Activated naive CD4-positive, alpha-beta T cell treated with anti-CD3 and anti-CD28 coated beads, Interleukin-2, amount 50 U/mL, for 72 hours (primary cell): Measurements from ENCODE around the gene KDM2A. TPM values are rescaled to one million over a fixed set of nuclear protein-coding genes. Genes with fewer than 3 reads are reported as not detected.

Source experiments
- ATAC-seq, 2 donors: fragments of 150-1000 bp; cut with Tn5 transposase; 2 replicates each; pipeline ENCODE4 v1.10.0; 2021; ENCODE audit warnings: mild to moderate bottlenecking in 2 of 2, moderate library complexity in 2 of 2
- DNase-seq, 2 donors: peaks; one replicate each; pipeline ENCODE4 v3.0.0; 2021 to 2022; ENCODE audit warnings: low spot score in 2 of 2
- H3K27ac Mint-ChIP-seq, 2 donors: one replicate each; pipeline ENCODE4 v1.8.0; 2022; ENCODE audit warnings: mild to moderate bottlenecking in 2 of 2, mixed read lengths in 2 of 2
- H3K36me3 Mint-ChIP-seq, 2 donors: one replicate each; pipeline ENCODE4 v1.8.0; 2022; ENCODE audit warnings: mixed read lengths in 2 of 2
- H3K9me3 Mint-ChIP-seq, 2 donors: one replicate each; pipeline ENCODE4 v1.8.0; 2022; ENCODE audit warnings: mixed read lengths in 2 of 2
- total RNA-seq, 2 donors: library from RNA; stranded (reverse); gene quantifications; one replicate each; pipeline ENCODE4 v1.2.3, GENCODE V29; 2022

Gene KDM2A
- total RNA-seq, 2 donors from 2014 or later, result 82.7 to 97.5 TPM

DNA sequence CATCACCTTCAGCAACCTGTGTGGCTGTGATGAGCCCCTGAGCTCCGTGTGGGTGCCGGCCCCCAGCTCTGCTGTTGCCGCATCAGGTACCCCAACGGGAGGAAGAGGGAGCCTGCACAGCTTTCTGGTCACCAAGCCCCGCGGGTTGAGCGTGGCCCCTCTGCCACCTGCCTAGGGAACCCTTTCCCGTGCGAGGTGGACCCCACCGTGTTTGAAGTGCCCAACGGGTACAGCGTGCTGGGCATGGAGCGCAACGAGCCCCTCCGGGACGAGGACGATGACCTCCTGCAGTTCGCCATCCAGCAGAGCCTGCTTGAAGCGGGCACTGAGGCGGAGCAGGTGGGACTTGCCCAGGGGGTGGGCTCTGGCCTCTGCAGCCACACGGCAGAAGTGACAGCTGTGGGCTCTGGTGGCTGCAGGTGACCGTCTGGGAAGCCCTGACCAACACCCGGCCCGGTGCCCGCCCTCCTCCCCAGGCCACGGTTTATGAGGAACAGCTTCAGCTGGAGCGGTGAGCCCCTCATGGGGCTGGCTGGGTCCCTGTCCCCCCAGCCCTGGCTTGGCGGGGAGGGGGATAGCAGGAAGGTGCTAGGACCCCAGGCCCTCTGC, 182.4 kb downstream of the KDM2A start:
- peaks cover 9 to 10% of the 10 kb centered on the region in 2 donors for H3K36me3 Mint-ChIP-seq
- DNase-seq, result peak in 1 of 2 donors; percentile 56

DNA sequence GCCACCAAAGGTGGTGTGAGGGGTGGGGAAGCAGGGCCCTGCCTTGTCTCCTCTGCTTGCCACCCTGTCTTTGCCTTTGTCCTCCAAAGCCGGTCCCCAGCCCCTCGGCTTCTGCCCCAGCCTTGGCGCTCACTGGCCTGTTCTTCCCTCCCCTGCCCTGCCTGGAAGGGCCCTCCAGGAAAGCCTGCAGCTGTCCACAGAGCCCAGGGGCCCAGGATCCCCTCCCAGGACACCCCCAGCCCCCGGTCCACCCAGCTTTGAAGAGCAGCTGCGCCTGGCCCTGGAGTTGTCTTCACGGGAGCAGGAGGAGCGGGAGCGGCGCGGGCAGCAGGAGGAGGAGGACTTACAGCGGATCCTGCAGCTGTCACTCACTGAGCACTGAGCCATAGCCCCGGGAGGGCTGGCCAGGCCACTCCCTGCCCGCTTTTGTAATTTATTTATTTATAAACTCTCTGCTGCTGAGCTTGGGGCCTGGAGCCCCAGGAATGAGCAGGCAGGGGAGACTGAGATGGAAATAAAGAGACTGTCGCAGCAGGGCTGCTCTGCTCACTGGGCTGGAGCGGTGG, 183.0 kb downstream of the KDM2A start:
- no peak for ATAC-seq
- peak in 1 of 2 donors; percentile 53 for DNase-seq
- Mint-ChIP-seq H3K27ac (peak overlapping the region in 1 of 2 donors; percentile 53), H3K9me3 (peaks cover 0 to 1% of the 10 kb centered on the region in 2 donors), H3K36me3 (peaks cover 2 to 6% of the 10 kb centered on the region in 2 donors)

More for the DNA sequence above, 182.4 kb downstream of the KDM2A start:
- H3K27ac Mint-ChIP-seq, result no peak overlapping the region
- ATAC-seq, result no peak
- H3K9me3 Mint-ChIP-seq, result peaks cover 0 to 6% of the 10 kb centered on the region in 2 donors

DNA sequence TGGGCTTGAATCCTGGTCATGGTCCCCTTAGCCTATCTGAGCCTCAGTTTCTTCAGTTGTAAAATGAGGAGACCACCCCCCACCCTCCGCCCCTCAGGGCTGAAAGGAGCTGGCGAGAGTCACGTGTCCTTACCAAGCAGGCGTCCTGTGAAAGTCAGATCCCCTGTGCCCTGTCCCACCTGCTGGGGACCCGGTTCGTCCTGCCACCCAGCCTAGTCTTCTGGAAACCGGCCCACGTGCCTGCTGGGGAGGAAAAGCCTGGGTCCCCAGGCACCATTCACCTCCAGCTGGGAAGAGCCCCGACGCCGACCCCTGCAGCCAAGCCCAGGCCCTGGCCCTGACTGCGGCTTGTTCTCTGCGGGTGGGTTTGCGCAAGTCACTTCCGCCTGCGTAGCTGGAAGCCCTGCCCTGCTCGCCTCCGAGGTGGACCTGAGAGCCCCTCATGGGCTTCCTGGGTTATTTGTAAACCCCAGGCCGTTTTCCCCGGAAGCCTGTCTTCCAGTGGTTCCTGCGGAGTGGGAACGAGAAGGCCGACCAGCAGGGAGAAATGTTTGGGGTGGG, 183.6 kb downstream of the KDM2A start:
- H3K27ac Mint-ChIP-seq, result peak overlapping the region in 1 of 2 donors; percentile 53
- ATAC-seq (peak; percentile 16 to 19), DNase-seq (peak in 1 of 2 donors; percentile 58)
- peaks cover 0 to 6% of the 10 kb centered on the region in 2 donors for H3K36me3 Mint-ChIP-seq
- H3K9me3 Mint-ChIP-seq, result no peaks in the 10 kb centered on the region

DNA sequence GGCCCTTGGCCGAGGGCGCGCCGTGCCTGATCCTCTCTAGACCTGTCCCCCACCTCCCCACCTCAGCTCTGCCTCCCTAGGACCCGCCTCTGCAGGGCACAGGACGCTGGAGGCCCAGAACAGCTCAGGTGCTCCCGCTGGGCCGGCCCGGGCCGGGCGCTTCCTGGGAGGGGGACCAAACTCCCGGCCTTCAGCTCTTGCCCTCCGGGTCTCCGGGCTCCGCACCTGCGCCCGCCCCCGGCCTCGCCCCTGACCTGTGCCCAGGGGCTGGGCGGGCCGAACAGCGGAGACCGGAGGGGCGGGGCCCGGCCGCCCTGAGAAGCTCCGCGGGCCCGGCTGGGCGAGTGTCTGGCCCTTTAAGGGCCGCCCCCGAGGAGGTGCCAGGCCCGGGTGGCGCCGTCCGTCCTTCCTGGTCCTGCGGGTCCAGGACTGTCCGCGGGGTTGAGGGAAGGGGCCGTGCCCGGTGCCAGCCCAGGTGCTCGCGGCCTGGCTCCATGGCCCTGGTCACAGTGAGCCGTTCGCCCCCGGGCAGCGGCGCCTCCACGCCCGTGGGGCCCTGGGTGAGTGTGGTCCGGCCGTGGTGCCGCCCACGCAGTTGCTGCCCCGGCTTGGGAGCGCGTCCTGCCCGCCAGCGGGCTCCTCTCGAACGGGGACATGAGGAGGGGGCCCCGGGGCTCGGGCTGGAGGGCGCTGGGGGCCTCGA, 184.2 kb downstream of the KDM2A start, which contains the start of gene SSH3:
TSS of gene SSH3 (plus strand) at position 399 of the 703 bp plus-strand sequence. CDS start at position 495, 96 bp downstream.
- Mint-ChIP-seq H3K9me3 (no peaks in the 10 kb centered on the region), H3K36me3 (peaks cover 0 to 5% of the 10 kb centered on the region in 2 donors), H3K27ac (peak within 1 kb of the TSS in 1 of 2 donors; percentile 53)
- peak; percentile 58 to 72 for DNase-seq
- peak; percentile 72 to 82 for ATAC-seq

DNA sequence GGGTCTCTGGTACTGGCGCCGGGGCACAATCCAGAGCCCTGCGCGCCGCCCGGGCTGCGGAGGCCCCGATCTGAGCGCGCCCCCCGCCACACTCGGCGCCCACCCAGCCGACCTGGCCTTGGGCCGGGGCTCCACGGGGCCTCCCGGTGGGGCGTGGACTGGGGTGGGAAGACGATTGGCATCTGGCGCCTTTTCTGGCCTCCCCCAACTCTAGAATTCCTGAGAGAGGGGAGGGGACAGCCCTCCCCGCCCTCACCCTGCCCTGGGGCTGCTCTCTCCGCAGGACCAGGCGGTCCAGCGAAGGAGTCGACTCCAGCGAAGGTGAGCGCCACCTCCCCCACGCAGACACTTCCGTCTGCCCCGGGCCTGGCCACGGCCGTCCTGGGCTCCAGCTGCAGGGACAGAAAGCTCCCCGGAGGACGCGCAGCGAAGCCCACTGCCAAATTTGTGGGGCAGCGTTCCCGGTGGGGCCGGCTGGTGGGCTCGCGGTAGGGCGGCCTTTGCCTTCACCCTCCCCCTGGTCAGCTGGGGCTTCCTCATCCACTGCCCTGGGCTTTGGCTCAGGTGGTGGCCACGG, 184.9 kb downstream of the KDM2A start:
- H3K36me3 Mint-ChIP-seq, result no peaks in the 10 kb centered on the region
- H3K9me3 Mint-ChIP-seq, result no peaks in the 10 kb centered on the region
- DNase-seq (peak in 1 of 2 donors; percentile 57), ATAC-seq (peak; percentile 20 to 36)
- no peak overlapping the region for H3K27ac Mint-ChIP-seq

DNA sequence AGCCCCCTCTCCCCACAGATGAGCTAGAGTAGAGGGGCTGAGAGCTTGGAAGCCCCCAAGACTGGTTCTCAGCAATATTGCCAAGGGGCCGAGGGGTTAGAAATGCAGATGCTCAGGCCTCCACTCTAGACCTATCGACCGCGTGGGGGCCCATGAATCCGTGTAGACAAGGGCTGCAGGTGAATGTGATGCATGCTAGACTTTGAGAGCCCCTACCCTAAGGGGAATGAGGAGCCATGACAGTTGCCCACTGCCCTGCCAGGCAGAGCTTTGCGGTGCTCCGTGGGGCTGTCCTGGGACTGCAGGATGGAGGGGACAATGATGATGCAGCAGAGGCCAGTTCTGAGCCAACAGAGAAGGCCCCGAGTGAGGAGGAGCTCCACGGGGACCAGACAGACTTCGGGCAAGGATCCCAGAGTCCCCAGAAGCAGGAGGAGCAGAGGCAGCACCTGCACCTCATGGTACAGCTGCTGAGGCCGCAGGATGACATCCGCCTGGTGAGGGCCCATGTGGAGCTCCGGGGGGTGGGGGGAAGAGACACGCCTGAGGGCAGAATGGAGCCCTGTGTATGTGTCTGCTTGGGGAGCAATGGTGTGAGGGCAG, 185.5 kb downstream of the KDM2A start:
- ATAC-seq (no peak), DNase-seq (peak in 1 of 2 donors; percentile 41)
- Mint-ChIP-seq H3K36me3 (no peaks in the 10 kb centered on the region), H3K9me3 (no peaks in the 10 kb centered on the region), H3K27ac (no peak overlapping the region)

DNA sequence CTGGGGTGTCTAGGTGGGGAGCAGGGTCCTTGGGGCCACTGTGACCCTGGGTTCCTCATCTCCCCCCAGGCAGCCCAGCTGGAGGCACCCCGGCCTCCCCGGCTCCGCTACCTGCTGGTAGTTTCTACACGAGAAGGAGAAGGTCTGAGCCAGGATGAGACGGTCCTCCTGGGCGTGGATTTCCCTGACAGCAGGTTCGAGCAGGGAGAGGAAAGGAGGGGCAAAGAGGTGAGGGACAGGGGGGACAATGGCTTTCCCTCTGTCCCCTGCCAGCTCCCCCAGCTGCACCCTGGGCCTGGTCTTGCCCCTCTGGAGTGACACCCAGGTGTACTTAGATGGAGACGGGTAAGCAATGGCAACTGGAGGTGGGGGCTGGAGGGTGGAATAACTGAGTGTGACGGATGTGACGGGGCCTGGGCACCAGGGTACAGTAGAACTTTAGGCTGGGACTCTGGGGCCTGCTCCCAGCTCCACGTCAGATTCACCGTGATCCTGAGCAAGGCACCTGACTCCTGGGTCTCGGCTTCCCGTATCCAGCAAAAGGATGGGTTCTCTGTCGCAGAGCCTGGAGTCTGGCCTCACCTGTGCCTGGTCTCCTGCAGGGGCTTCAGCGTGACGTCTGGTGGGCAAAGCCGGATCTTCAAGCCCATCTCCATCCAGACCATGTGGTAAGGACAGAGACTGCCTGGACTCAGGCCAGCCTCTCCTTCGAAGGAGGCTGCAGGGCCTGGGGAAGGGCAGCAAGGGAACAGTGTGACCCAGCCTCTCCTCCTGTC, 187.9 kb downstream of the KDM2A start:
- ATAC-seq (no peak), DNase-seq (peak in 1 of 2 donors; percentile 44)
- no peaks in the 10 kb centered on the region for H3K36me3 Mint-ChIP-seq
- H3K27ac Mint-ChIP-seq, result no peak overlapping the region
- no peaks in the 10 kb centered on the region for H3K9me3 Mint-ChIP-seq

DNA sequence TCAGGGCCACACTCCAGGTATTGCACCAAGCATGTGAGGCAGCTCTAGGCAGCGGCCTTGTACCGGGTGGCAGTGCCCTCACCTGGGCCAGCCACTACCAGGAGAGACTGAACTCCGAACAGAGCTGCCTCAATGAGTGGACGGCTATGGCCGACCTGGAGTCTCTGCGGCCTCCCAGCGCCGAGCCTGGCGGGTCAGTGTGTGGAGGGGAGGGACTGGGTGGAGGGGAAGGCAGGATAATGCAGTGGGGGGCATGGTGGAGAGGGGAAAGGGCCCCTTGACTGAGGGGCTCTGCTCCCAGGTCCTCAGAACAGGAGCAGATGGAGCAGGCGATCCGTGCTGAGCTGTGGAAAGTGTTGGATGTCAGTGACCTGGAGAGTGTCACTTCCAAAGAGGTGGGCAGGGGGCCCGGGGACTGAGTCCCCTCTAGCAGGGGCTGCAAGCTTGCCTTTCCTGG, 188.5 kb downstream of the KDM2A start:
- ATAC-seq, result no peak
- DNase-seq, result peak in 1 of 2 donors; percentile 53
- no peak overlapping the region for H3K27ac Mint-ChIP-seq
- no peaks in the 10 kb centered on the region for H3K9me3 Mint-ChIP-seq
- no peaks in the 10 kb centered on the region for H3K36me3 Mint-ChIP-seq

Other genes starting within 250 kb of the KDM2A start
- gene PC, start 160.9 kb upstream of the KDM2A start, total RNA-seq, result 10 to 100 TPM in 1 of 2 donors, 1 to 10 TPM in 1; 4.6 to 11.5 TPM
- not detected for gene C11orf86, start 144.0 kb upstream of the KDM2A start, total RNA-seq
- gene SYT12, start 96.1 kb upstream of the KDM2A start, total RNA-seq, result under 1 TPM in 1 of 2 donors, not detected in 1; 0.05 TPM
- gene RHOD, start 62.4 kb upstream of the KDM2A start, total RNA-seq, result under 1 TPM; 0.68 to 0.89 TPM
- 100 to 1,000 TPM; 289 to 376 TPM for gene GRK2, start 147.2 kb downstream of the KDM2A start, total RNA-seq
- gene ANKRD13D, start 170.0 kb downstream of the KDM2A start, total RNA-seq, result 100 to 1,000 TPM in 1 of 2 donors, 10 to 100 TPM in 1; 76.0 to 213 TPM
- gene SSH3, start 184.3 kb downstream of the KDM2A start, total RNA-seq, result 10 to 100 TPM; 11.6 to 16.5 TPM
- gene POLD4, start 234.3 kb downstream of the KDM2A start, total RNA-seq, result 10 to 100 TPM; 49.9 to 57.2 TPM